C4-2B (cell line): ENCODE results near the gene S100A10.

Source experiments
- H3K27ac ChIP-seq: fragments of 450-650 bp; 2 replicates; pipeline ENCODE4 v1.5.1; 2017
- ZFX ChIP-seq: fragments of 450-650 bp; IDR thresholded peaks from 2 replicates; pipeline ENCODE4 v1.6.1; 2017
- TF ChIP-seq, protein P1 (sequence below): fragments of 450-650 bp; conservative IDR thresholded peaks from 2 replicates; pipeline ENCODE4 v1.5.1; 2017; ENCODE audit warnings: mild to moderate bottlenecking

The S100A10 gene

DNA sequence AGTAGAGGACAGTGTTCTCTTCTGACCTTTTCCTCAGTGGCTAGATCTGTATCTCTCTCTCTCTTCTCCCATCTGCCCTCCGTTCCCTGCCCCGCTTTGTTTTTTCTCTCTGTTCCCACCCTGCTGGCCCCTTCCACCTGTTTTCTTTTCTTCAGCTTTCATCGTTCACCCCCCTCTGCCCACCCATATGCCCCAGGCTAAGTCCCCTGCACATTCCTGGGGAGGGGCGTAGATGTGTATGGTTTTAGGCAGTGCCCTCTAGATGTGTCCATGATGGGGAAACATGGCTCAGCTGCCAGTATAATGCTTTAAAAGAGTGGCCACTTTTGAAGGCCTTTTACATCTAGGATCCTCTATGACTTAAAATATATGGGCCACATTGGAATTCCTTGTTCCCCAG, 29.6 kb upstream of the S100A10 start:
- no peak overlapping the region for H3K27ac ChIP-seq
- TF ChIP-seq ZFX: no peak
- TF ChIP-seq, protein P1, sequence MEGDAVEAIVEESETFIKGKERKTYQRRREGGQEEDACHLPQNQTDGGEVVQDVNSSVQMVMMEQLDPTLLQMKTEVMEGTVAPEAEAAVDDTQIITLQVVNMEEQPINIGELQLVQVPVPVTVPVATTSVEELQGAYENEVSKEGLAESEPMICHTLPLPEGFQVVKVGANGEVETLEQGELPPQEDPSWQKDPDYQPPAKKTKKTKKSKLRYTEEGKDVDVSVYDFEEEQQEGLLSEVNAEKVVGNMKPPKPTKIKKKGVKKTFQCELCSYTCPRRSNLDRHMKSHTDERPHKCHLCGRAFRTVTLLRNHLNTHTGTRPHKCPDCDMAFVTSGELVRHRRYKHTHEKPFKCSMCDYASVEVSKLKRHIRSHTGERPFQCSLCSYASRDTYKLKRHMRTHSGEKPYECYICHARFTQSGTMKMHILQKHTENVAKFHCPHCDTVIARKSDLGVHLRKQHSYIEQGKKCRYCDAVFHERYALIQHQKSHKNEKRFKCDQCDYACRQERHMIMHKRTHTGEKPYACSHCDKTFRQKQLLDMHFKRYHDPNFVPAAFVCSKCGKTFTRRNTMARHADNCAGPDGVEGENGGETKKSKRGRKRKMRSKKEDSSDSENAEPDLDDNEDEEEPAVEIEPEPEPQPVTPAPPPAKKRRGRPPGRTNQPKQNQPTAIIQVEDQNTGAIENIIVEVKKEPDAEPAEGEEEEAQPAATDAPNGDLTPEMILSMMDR: no peak

DNA sequence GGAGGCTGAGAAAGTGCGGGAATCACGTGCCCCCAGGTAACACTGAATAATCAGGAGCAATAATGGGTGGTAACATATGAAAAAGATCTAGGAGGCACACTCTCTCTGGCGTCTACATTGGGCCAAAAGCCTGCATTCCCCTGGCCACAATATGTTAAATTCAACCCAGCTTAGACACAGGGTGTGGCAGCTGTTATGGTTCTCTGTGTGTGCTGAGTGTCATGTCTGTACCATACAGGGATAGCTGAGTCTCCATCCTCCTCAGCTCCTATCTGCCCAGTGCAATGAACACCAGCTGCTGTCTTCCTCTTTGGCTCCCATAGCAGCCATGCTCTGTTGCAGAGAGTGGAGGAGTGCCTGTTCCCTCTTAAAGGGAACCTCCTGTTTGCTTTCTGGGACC, 28.8 kb upstream of the S100A10 start:
- H3K27ac ChIP-seq: no peak overlapping the region
- no peak for TF ChIP-seq ZFX
- TF ChIP-seq, protein P1: no peak

DNA sequence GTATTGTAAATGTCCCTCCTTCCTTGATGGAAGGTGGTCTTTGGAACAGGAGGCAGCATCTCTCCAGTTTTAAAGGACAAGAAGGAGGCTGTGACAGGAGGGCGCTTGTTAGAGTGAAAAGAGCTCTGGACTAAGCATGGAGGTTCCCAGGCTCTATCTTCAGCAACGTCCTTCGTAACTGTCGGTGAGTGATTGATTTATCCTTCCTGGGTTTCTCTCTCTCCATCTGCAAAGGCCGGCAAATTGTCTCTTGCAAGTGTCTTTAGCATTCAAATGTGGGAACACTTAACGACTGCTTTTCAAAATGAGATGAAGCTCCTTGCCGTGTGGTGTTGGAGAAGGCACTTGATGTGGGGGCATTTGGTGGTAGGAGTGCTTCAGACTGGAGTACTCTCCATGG, 27.9 kb upstream of the S100A10 start:
- TF ChIP-seq, protein P1: no peak
- TF ChIP-seq ZFX: no peak
- H3K27ac ChIP-seq: no peak overlapping the region

DNA sequence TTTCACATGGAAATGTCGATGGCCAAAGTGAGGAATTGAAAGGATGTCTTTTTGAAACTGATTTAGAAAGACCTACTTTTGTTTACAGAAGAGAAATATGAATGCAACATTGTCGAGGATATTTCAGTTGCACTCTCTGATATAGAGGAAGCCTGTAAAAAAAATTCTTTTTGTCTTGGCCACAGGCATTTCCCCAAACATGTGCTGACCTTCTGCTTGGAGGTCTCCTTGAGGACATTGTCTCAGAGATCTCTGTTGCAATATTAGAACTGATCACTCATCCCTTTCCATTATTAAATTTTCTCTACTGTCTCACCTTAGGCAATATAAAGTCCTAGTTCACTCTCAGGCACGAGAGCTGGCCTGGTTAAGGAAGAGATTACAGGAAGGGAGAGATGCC, 27.2 kb upstream of the S100A10 start:
- H3K27ac ChIP-seq: no peak overlapping the region
- TF ChIP-seq, protein P1: no peak
- no peak for TF ChIP-seq ZFX

- H3K27ac ChIP-seq: no peak overlapping the region
- TF ChIP-seq, protein P1: peak; percentile 35
- TF ChIP-seq ZFX: no peak
Observed at GRCh38 chr1:152018537-152018936, 24.9 kb upstream of the S100A10 start.

DNA sequence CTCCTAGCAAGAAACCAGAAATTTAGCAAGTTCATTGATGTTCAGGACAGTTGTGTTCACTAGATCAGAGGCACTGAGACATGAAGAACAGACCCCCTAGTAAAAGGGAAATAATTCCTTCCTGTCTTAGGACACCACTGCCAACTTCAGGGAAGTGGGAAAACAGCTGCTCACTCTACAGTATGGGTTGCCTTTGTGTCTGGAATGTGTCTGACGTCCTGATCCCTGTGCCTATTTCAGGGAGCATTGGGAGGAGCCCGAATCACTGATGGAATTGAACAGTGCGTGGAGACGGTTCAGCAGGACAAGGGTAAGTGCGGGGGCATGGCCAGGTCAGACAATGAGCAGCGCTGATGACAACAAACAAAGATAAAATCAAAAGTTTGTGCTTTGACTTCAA, 22.1 kb upstream of the S100A10 start:
- no peak overlapping the region for H3K27ac ChIP-seq
- no peak for TF ChIP-seq ZFX
- TF ChIP-seq, protein P1: no peak

GRCh38 chr1:152014943-152015342, 21.3 kb upstream of the S100A10 start:
- H3K27ac ChIP-seq: no peak overlapping the region
- TF ChIP-seq, protein P1: no peak
- TF ChIP-seq ZFX: no peak
